NCI-H1048 (cell line): Measurements from ENCODE around the gene HSD17B12.

Experiments used
- DNase-seq: peaks from one replicate; lab custom pipeline; 2025; lab: John Stamatoyannopoulos, UW

Gene HSD17B12

DNA sequence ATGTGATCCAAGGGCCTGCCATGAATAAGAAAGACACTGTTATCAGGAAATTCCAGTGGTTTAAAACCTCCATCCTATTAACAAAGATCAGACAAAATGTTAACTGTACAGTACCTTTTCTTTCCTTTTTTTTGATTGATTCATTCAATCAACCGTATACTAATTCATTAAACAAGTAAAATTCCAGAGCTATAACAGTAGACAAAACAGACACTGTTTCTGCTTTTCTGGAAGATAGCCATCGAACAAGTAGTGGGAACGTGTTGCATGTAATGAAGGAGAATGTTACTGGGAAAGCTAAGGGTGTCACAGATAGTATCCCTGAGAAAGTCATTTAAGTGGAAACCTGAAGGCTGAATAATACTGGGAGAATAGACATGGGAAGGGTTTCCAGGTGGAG is 126.4 kb downstream of the HSD17B12 start:
- no peak for DNase-seq

DNA sequence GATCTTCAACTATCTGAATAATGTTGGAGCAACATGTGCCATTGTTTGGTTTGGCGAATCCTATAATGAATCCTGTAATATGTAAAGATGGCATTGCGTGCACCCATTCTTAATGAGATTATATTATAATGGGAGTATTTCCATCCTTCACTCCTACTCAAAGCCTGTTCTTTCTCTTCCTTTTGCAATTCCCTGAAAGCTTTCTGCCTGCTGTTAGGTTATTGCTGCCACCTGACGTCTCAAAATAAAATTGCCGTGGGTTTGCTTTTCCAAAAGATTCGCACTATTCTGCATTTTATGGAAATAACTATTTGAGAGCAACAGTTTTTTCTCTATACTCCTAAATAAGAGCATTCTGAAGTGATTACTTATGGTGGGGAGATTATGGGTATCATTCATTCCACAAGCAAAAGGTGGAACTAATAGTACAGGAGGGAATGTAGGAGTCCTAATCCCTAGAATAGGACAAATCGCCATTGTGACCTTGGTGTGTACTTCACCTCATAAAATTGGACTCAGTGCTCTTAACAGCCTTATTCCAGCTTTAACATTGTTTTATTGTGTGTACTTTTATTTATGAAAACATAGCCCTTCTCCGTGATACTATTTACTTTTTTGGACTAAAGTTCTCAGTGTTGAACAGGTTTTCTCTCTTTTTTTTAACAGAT is 130.5 kb downstream of the HSD17B12 start:
- DNase-seq = no peak

DNA sequence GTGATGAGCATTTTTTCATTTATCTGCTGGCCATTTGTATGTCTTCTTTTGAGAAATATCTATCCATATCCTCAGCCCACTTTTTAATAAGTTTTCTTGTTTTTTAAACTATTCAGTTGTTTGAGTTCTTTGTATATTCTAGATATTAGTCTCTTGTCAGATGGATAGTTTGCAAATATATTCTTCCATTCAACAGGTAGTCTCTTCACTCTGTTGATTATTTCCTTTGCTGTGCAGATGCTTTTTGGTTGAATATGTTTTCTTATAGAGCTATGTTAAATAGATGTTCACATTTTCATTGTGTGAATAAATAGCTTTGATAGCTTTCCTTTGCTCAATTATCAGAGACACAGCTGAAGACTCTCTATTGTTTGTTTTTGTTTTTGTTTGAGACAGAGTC is 131.9 kb downstream of the HSD17B12 start:
- DNase-seq = no peak

DNA sequence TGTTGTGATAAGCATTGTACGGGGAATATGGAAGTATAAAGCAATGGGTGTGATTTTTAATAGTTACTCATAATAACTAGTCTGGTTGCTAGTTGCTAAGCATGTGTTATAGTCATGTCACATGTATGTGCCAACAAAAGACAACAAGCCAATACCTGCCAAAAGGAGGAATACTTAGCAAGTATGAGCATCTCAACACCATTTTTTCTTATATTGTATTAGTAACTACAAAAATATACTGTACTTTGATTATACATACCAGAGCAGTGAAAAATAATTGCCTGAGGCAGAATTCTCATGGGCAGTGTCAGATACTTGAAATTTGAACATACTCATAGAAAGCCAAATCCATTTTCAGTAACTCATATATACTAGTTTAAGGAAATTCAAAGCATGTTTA is 137.7 kb downstream of the HSD17B12 start:
- no peak for DNase-seq

DNA sequence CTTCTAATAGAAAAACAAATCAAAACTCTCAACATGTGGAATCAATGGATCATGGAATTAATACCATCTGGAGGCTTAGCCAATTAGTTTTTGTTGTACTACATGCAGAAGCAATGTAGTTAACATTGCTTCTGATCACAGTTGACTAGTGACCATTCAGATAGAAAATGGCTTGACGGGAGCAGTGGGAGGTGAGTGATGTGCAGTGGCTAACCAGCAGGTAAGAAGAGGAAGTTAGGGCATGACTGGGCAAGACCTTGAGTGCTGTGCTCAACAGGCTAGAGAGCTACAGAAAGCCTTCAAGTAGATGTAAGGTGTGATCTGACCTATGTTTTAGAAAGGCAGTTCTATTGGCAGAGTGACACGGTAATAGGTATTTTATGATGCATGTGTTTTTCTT is 139.4 kb downstream of the HSD17B12 start:
- DNase-seq = no peak

DNA sequence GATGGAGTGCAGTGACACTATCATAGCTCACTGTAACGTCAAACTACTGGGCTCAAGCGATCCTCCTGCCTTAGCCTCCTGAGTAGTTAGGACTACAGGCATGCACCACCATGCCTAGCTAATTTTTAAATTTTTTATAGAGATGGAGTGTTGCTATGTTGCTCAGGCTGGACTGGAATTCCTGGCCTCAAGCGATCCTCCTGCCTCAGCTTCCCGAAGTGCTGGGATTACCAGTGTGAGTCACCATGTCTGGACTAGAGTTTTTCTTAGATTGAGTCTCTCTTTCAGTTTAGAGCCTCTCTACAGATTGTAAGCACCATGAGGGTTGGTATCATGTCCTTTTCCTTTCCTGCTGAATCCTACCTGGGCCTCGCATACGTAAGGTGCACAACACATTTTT is 142.8 kb downstream of the HSD17B12 start:
- DNase-seq = no peak

DNA sequence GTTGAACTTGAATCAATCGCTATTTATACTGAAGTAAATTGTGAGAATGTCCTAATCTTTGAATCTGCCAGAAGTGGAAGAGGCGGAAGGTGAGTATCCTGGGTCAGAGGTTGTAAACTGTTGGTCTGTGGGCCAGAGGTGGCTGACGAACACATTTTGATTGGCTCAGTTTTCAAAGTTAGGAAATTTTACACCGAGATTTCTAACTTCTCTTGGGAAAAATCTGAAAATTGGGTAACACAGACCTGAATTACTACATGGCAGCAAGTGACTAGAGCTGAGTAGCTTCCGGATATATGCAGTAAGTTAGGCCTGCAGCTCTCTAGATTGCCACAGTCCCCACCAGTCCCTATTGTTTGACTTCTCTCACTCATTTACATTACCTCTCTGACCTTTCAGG is 143.3 kb downstream of the HSD17B12 start:
- DNase-seq = no peak

DNA sequence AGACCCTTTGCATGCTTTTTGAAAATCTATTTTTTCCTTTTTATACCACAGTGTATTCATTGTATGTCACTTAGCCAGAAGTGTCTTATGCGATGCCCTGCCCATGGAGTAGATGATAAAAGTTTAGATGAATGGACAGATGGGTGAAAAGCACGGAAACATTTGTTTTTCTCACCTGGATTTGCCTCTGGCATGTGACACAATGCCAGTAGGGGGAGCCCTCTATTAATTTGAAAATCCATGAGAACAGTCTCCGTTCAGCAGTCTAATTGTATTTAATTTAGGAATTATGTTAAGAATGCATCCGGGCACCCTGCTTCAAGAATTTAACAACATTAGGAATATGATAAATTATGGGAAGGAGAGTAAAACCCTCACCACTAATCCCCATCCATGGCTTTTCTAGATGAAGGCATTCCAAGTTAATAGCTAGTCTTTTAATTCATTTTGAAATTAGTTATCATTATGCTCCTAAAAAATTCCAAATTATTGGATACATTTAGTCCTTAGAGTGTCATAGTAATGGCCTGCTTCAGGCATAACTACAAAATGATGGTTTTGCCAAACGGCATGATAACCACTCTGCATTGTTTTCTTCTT is 144.8 kb downstream of the HSD17B12 start:
- DNase-seq = no peak

DNA sequence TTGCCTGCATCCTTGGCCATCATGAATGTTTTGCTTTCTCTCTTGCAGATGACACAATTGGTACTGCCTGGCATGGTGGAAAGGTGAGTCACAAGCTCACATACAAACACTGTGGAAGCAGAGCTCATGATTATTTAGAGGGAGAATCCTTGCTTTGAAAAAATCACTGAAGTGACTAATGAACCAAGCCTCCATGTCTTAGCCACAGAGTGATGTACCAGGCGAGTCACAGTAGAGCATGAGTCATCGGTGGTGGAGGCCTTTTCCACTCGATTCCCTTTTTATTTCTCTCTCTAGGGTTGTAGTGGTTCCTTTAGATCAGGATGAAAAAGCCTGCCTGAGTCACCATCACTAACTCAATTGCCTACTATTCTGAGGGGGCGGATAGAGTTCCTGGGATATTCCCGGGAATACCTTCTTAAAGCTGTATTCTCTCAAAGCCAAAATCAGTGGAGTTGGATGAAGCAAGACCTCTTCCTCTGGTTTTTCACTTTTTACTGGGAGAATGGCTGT is 150.4 kb downstream of the HSD17B12 start:
- DNase-seq = no peak

DNA sequence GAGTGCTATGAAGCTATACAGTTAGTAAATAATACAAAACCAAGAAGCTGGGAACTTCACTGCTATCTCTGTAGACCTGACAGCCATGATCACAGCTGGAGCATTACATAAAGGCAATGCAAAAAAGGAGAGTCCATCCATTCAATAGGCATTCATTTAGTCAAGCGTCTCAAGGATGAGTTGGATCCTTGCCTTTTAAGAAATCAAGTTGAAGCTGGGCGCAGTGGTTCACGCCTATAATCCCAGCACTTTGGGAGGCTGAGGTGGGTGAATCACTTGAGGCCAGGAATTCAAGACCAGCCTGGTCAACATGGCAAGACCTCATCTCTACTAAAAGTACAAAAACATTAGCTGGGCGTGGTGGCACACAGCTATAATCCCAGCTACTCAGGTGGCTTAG is 152.0 kb downstream of the HSD17B12 start:
- no peak for DNase-seq

DNA sequence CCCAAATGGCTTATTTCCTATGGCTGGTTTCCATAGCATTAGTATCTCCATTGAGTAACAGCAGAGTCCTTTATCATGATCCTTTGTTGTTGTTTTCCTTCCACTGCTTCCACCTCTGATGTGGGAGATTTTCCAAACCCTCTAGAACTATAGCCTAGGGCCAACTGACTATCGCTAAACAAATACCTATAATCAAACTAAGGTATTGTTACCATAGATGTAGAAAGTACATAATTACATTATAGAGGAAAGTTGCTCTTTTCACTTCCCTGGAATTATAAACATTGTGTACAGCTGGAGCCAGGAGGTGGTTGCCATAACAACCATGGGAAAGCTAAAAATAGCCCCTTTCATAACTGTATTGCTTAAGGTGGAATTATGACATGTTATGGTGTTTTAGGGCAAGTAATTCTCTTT is 153.1 kb downstream of the HSD17B12 start:
- DNase-seq = no peak

DNA sequence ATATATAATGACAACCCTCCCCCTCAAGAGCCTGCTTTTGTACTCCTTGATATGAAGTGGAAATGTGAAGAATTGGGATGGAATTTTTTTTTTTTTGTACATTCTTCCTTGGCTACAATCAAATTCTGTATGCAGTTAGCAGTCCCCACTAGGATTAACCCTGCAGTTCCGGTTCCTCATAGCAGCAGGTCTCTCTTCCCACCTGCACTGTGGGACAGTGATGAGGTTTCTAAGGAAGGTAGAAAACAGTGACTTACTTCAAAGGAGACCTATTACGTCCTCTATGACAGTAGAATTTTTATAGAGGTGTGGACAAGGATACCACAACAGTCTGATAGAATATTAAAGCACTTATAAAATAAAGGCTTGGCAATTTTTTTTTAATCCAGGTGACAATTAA is 153.7 kb downstream of the HSD17B12 start:
- DNase-seq = no peak

DNA sequence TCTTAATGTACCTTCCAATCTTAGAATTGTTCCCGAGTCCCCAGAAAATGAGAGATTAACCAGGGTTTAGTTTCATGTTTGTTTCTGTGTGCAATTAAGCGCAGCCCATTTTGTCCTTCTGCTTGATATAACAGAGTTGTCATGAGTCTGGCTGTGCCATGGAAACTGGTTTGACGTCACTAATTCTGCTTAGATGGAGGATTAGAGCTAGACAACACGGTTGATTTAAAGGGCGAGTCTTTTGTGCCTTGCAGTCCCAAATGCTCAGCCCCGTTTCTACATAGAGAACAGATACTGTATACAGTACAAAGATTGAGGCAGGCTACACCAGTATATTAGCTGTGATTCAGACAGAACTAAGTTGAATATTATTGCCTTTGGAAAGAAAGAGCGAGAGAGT is 154.6 kb downstream of the HSD17B12 start:
- DNase-seq = no peak

DNA sequence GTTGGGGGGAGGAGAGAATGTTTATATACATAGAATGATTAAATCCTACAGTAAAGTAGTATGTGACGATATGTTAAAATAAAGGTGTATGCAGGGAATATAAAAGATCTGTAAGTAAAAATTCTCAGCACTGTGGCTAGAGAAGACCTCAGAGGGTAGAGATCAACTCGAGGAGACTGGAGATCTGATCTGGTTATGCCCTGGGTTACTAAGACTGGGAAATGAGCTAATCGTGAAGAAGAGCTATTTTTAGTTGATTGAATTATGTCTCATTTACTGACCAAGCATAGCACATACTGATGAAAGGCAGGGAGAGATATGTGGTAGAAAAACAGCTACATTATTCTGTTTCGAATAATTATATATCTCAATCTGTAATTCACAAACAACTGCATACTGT is 157.3 kb downstream of the HSD17B12 start:
- DNase-seq = no peak

DNA sequence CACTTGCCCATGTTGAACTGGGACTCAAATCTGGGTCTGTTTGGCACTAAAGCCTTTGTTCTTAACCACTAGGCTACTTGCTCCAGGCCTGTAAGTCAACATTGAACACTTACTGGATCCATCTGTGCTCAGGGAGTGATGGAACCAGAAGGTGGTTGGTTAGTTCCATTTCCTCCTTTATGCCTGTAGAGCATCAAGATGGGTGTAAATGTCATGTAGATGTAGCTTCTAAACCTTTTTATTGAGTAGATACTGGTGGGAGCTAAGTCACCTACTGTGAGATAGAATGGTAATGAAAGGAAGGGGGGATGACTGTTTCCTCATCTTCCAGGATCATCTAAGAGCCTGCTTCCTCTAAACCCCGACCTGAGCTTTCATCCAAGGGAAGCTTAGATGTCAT is 161.5 kb downstream of the HSD17B12 start:
- no peak for DNase-seq

DNA sequence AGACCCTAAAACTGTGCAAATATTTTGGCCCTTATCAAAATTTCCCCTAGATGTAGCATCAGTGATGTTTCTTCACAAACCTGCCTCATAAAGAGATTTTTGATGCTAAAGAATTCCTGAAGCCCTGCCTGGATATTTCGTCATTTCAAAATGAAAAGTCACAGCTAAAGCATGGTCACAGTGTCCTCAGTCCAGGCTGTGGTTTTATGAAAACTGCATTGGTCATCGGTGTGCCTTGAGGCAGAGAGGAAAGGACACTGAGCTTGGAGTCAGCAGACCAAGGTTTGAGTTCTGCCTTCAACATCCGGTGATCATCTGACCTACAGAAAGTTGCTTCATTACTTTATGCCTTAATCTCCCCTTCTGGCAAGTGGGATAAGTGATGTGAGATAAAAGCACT is 165.3 kb downstream of the HSD17B12 start:
- DNase-seq = no peak

DNA sequence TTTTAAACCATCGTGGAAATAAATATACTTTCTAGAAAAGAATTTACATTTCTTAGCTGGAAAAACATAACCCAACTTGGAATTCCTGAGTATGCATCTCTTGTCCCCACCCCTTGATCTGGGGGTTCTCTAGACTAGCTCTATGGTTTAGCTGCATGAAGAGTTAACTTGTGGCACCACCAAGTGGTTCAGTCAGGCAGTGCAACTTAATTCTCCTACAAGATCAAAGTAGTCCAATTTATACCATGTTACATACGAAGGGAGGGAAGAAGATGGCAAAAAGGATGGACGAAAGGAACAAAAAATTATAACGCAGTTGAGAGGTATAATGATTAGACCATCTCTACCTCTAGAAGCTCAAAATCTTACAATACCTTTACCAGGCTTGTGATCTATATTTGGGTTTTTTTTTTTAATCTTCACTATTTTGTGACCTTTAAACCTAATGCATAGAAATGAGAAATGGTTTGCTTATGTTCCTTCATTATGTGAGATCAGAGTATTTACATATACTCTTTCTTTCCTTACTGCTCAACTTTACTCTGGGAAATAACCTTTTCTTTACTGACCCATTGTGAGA is 171.6 kb downstream of the HSD17B12 start:
- DNase-seq = peak; percentile 39

DNA sequence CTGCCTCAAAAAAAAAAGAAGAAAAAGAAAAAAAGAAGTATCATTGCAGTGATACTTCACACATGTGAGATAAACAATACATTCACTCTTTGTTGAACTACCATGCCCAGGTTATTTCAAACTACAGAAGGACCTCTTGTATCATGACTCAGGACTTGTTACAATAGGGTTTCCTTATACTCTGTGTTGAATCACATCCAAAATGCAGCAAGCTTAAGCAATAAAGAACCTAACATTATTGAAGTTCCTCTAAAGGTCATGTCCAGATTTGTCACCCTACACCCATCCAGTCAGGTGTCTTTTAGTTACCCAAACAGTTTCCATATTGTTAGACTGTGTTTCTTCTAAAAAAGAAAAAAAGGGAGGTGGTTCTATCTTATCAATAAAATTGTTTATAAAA is 173.2 kb downstream of the HSD17B12 start:
- DNase-seq = no peak

DNA sequence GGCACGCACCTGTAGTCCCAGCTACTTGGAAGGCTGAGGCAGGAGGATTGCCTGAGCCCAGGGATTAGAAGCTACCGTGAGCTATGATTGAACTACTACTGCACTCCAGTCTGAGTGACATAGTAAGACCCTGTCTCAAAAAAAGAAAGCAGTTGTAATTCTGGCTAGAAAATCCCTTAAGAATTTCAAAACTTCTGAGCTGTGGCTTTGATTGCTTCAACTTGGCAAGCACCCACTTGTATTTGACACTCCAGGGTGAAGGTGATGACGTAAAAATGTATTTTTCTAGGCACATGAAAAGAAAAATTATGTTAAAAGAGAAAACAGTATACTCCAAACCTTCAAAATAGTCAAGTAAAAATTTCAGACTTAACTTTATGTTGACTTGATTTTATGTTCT is 176.5 kb downstream of the HSD17B12 start:
- no peak for DNase-seq

DNA sequence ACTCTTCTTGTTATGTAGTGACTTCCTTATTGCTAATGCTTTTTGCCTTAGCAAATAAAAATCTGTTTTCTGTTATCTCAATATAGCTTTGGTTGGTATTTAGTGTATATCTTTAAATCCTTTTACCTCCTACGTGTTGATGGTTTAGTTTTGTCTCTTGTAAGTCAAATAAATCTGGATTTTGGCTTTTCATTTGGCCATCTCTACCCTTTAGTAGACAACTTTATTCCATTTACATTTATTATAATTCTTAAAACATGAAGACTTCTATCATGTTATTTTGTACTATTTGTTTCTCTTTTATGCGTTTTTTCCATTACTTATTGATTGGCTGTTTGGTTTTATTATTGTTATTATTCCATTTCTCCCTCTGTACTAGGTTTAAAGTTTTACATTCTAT is 180.6 kb downstream of the HSD17B12 start:
- DNase-seq = no peak

DNA sequence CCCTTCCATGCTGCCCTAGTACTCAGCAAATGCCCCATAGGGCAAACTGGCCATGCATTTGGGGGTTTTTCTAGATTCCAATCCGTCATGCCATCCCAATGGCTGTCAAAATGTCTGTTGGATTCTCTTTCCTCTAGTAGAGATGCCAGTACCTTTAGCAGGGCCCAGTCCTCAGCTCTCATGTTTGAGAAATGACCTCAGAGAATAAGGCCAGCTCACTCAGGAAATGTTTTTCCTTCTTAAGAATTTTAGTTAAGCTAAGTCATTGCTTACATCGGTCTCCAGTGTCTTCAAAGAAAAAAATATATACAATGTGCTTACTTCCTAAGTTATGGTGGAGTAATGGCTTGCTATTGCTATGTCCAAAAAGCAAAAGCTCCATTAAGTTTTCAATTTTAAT is 186.0 kb downstream of the HSD17B12 start:
- no peak for DNase-seq

DNA sequence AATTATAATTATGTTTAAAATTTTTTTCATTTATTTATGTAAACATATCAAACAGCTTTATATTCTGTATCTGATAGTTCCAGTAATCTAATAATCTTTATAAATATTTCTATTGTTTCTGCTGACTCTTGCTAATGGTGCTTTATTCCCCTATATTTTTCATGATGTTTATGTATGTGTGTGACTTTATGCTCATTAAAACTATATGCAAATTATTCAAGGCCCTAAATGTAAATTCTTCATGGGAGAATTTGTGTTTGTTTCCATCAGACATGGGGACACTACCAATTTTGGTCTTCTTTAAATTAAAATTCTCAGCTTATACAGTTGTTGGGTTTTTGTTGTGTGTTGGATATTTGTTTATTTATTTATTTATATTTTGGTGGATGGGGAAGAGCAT is 186.4 kb downstream of the HSD17B12 start:
- DNase-seq = no peak

DNA sequence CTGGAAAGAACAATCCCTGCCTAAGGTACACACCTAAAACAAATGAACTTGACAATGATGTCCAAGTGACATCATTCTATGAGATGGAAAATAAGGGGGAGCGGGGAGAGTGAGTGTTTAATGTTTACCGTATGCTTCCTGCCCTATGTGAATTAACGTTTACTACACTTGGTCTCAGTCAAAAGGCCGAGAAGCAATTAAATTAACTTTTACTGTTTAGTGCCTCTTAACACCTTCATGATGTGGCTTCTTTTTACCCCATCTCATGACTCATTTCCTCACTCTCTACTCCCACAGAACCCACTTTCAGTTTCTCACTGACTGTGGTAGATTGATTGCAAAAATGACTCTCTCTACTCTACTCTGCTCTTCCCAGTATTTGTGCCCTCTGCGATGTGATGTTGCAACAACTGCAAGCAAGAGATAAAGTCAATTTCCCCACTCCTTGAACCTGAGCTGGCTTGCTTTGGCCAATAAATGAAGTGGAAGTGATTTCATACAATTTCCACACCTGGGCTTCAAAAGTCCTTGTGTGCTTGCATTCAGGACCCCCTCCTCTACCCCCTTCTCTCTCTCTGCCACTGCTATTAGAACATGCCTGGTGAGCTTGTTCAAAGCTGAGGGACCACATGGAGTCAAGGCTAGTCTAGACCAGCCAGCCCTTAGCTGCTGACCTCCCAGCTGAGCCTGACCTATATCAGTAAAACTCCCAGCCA is 188.5 kb downstream of the HSD17B12 start:
- no peak for DNase-seq
